NCI-H2107 (cell line): ENCODE measurements around the gene CCN5.
"Not testable (repeated sequence)": the region's sequence is repeated elsewhere in the genome, so short reads cannot be mapped to it uniquely, and the experiment has no call there.

Experiments
- DNase-seq: peaks from one replicate; lab custom pipeline; 2025; lab: John Stamatoyannopoulos, UW

Gene CCN5

DNA sequence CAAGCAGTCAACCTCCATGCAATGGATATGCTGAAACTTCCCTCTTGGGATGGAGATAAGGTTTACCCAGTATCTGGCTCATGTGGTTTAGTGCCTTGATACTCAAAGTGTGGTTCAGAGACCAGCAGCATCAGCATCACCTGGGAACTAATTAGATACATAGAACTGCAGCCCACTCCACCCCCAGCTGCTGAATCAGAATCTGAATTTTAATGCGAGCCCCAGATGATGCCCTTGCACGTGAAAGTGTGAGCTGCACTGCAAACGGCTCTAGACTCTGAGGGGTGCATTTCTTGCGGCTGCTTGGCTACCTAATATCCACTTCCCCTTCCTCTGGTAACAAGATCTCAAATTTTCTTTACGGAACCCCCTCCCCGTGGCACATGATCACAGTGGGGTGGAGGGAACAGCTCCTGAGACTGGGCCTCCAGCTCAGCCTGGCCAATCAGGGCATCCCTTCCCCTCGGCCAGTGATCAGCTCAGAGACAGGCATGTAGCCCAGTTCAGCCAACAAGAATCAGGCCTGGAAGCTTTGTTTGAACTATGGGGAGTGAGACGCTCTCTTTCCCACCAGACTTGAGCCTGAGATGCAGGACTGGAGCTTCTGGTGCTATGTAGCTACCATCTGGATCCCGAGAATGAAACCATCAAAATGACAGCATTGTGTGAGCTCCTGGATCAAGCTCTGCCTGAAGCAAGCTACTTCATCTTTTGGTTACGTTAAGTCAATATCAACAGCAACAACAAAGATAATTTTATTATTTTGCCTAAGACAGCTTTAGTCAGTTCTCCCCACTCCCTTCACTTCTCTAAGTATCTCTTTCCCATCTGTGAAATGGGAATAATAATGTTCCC lies 43.3 kb downstream of the CCN5 start:
- no peak for DNase-seq

DNA sequence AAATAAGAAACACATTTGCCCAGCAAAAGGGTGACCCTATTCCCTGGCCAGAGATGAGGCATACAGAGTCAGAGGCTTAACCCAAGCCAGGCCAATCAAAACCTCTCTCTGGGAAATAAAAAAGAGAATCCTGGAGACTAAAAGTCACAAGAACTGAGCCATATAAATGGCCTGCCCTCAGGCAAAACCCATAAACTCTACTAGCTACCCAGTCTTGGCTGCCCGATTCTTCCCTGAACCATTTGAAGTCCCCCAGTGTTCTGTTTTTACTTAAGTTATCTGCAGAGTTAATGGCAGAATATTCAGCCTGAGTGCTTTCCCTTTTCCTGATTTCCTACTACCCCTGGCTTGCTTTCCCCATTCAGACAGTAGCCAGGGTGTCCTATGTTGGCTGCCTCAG lies 44.4 kb downstream of the CCN5 start:
- no peak for DNase-seq

DNA sequence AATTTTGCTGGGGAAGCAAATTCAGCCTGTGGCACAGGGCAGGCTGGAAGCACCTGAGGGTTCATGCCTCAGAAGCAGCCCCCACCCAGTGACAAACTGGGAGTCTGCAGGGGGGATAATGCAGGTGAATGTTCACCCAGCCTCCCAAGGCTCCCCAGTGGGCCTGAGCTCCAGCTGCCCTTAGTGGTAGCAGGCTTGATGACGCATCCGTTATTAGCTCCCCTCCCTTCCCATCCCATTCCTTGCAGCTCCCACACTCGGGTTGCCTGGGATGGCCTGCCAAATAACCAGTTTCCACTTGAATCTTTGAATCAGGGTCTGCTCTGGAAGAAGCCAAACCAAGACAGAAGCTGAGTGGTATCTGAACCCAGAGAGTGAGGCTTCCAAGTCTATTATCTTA lies 46.3 kb downstream of the CCN5 start:
- no peak for DNase-seq

DNA sequence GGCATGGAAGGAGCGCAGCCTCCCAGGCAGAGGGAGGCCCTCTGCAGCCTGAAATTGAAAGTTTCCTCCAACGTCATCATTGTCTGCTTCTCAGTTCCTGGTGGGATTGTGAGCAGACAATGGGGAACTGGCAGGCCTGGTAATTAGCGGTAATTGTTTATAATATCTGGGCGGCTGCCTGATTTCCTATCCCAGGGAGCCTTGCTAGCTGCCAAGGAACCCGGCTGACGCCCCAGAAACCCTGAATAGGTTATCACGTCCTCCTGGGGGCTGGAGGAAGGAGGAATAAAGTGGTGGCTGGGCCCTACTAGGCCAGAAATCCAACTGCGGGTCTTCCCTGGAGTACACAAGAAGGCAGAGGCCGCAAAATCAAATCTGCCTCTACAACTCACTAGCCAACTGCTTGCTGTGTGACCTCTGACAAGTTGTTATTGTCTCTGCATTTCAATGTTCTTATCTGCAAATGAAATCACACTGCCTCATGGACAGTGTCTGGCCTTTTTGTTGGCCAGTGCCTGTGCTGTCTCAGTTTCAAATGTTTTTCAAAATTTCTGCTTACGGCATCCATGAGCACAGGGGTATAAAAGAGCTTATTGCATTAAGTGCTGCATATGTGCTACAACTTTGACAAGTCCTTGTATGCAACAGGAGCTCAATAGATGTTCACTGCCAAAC lies 47.4 kb downstream of the CCN5 start:
- DNase-seq = no peak

DNA sequence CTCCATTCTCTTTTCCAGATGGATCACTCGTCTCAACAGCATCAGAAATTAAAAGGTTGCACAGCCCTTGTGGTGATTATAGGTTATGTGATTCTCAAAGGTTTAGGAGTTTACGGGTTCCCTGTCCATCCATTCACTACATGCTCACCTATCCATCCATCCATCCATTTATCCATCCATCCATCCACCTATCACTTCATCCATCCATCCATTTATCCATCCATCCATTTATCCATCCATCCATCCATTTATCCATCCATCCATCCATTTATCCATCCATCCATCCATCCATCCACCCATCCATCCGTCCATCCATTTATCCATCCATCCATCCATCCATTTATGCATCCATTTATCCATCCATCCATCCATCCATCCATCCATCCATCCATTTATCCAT lies 48.6 kb downstream of the CCN5 start:
- not testable (repeated sequence) for DNase-seq

DNA sequence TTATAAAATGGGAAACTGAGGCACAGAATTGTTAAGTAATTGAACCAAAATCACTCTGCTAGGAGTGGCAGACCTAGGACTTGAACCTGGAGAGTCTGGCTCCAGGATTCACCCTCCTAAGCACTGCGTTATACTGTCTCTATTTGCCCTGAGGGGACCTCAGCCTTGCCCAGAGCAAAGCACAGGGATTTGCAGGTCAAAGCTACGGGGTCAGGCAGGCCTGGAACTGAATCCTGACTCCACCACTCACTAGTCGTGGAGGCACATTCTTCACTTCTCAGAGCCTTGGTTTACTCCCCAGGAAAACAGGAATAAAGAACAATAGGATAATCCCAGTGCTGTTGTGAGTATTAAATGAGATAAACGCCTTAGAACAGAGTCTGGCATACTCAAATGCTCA lies 49.9 kb downstream of the CCN5 start:
- no peak for DNase-seq

DNA sequence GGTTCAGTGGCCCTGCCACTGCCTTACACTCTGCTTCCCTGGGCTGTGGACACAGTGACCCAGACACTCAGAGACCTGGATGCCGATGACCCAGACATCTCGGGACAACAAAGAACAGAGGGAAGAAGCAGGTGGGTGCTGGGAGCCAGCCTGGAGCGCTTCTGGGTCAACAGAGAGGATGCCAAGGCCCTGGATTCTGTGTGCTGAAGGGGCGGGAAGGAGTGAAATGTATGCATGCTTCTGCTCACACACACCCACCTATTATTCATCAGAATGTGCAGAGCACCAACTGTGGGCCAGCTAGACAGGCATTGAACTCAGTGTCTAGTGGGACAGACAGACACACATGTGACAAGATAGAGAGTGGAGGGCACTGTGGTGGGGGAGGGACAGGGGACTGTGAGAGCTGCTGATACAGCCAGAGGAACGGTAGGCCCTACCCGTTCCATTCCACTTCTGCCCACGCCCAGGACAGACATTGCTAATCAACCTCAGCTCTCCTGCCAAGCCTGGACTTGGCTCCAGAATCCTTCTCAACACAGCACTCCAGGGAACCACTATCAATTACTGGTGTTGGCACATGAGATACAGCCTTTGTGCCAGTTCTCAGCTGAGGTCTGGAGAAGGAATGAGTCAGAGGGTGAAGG lies 50.7 kb downstream of the CCN5 start:
- DNase-seq = no peak

DNA sequence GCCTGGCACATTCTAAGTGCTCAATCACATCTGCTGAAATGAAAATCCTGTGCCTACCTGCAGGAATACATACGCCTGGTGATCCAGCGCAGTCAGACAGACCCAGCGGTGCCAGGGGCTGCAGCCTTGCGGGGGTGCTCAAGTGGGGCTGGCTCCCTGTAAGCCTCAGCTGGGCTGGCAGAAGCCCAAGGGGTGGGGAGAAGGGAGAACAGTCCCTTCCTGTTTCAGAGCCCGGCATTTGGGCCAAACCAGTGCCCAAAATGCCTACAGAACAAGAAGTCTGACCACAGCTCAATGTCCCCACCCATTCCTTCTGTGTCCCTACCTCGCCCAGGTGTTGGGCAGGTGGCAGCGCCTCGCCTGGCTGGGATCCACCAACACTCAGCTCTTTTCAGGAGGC lies 53.1 kb downstream of the CCN5 start:
- DNase-seq = no peak

DNA sequence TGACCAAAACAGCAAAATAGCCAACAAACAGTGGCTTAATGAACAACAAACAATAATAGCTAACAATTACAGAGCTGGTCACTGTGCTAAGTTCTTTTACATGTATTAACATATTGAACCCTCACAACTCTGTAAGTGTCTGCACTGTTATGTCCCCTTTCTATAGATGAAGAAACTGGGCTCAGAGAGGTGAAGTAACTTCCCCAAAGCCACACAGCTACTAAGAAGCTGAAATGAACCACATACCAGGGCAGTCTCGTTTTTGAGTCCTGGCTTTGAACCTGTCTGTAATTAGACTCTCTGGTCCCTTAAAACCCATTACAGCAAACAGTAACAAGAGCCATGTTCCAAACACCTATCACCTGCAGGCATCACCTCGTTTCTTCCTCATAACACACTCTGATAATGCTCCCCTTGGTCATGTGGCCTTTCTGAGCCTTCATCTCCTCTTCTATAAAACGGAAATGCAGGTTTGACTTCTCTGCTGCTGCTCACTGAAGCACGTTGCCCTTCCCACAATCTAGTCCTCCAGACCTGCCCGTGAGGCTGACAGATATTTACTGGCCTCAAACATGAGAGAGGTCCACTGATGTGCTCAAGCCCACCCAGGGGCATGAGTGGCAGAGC lies 53.8 kb downstream of the CCN5 start:
- DNase-seq = no peak

DNA sequence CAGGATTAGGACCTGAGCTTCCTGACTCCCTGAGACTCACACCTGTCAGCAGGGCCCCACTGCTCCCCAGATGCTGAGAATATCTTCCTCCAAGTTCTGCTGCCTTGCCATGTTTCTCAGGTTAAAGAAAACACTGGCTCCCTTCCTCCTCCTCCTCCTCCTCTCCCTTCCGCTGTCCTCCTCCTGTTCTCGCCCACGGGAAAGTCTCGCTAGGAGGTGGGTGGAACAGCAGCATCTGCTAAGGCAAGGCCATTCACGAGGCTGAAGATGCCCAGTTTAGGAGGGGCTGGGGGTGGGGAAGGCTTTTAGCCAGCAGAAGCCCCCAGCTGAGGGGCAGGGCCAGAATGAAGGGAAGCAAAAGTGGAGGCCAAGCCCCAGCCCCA lies 54.3 kb downstream of the CCN5 start:
- DNase-seq = no peak

DNA sequence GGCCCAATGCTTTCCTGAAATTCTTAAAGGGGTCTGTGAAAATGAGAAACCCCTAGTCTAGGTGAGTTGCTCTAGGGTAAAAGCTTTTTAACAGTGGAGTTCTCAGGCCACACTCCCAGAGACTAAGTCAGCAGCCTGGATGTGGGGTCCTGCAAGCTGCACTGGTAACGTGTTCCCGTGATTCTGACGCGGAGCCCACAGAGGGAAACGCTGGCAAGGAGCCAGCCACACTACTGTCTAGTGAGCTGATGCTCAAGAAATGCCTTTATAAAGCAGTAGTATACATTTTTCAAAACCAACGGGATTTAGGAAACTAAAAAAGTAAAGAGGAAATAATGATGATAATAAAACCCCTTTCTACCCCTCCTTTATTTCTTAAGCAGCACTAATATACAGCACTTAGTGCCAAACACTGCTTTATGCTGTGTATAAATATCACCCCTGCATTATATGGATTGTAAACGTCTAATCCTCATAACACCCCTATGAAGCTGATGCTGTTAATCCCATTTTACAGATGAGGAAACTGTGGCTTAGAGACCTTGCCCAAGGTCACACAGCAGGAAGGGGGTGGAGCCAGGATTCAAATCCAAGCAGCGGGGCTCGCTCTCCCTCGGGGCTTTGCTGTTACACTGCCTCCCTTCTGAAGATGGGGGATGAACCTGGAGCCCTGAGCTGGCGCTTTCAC lies 55.5 kb downstream of the CCN5 start:
- DNase-seq = no peak

DNA sequence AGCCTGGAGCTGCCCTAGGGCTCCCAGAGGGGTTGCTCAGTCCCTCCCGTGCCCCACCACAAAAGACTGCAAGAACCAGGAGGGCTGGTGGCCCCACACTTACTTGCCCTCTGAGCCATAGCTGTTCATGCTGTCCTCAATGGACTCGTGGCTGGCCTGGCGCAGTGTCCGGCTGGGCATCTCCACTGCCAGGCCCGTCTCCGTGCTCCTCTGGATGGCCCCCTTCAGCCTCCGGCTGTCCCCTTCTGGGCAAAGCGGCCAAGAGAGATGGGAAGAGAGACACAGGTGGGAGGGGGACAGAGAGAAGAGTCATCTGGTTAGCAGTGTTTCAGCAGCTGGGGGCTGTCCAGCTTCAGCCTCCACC lies 56.0 kb downstream of the CCN5 start:
- DNase-seq = no peak

DNA sequence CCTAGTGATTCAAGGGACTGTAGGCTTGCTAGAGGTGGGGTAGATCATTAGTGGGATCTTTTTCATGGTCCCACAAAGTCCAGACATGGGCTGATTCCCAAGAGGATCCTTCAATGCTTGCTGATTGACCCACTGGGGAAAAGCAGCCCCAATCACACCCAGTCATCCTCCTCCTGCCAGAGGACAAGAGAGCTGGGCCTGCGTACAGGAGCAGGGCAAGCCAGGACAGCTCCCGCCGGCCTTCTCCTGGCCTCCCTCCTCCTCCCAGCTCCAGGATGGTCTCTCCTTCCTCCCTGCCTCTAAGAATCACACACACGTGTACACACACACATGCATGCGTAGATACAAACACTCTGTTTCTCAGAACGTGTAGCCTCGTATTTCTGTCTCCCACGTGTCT lies 57.5 kb downstream of the CCN5 start:
- DNase-seq = no peak

DNA sequence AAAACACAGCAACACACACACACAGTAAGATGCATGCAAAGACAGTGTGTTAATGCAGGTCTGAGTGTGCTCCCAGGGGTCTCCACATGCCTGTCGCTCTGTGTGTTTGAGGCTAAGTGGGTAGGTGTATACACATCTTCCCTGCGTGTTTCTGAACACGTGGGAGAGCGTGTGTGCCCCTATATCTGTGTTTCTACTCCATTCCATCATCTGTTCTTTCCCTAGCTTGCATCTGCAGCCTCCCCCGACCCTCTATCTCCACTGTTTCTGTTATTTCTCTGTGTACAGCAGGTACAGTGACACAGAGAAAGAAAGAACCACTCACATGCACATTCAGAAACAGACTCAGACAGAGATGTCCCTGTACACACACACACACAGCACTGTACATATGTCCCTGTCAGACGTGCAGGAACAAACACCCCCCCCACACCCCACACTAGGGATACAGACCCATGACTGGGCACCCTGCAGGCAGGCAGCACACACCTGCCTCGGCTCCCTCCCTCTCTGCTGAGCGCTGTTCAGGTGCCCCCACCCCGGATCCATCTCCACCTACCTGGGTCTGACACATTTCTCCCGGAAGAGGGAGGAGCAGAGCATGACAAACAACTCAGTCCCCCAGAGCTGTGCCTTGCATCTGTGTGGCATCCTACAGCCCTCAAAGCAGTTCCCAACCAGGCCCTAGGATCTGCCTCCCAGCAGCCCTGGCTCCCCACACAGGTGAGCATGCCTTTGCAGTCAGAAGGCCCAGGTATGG lies 58.1 kb downstream of the CCN5 start:
- DNase-seq = no peak

DNA sequence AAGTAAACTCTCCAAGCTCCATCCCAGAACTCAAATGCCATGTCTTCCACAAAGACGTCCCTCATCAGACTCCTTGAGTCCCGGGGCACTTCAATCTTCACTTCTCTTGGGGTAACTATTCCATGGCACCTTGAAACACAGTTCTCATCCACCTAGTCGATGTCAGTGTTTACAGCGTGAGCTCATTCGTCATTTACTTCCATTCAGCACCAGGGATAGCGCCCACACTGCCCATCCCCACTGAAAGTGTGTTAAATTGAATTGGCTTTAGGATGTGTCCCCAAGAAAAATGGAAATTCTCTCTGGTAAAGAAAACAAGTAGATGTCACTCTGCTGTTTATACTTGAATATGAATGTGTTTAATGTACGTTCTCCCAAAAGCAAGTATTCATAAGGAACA lies 61.8 kb downstream of the CCN5 start:
- DNase-seq = no peak
